HepG2 (cell line): Measurements from ENCODE around the gene PAK1IP1.

ENCODE experiments used
- ATF3 ChIP-seq: sonication (generic); formaldehyde crosslinking; IDR thresholded peaks from 2 replicates; pipeline ENCODE4 v1.4.0; 2020; ENCODE audit warnings: missing genetic modification reagents
- CREM ChIP-seq, 2 experiments: sonication (generic) in 1 of 2; formaldehyde crosslinking in 1 of 2; IDR thresholded peaks; 2 replicates each; pipeline versions ENCODE4 v1.4.0 to v1.6.1; 2016 to 2020; ENCODE audit warnings: antibody characterized with exemption in 1 of 2, mild to moderate bottlenecking in 1 of 2, missing genetic modification reagents in 1 of 2
- FOXO4 ChIP-seq: sonication (generic); formaldehyde crosslinking; conservative IDR thresholded peaks from 2 replicates; pipeline ENCODE4 v1.8.1; 2023; ENCODE audit warnings: missing genetic modification reagents
- MAFK ChIP-seq, 2 experiments: IDR thresholded peaks in 1 of 2; conservative IDR thresholded peaks in 1 of 2; 2 replicates each; pipeline ENCODE4 v1.6.1; 2011; ENCODE audit warnings: improper control_type of control experiment in 2 of 2, low read length in 2 of 2
- PAF1 ChIP-seq: IDR thresholded peaks from 2 replicates; pipeline ENCODE4 v1.6.1; 2016; ENCODE audit warnings: missing genetic modification reagents, missing compliant biosample characterization
- SIN3A ChIP-seq: IDR thresholded peaks from 2 replicates; pipeline ENCODE4 v1.6.1; 2011; ENCODE audit warnings: low read depth, mild to moderate bottlenecking, control low read depth, low read length, borderline replicate concordance
- TCF7 ChIP-seq: sonication (generic); IDR thresholded peaks from 2 replicates; pipeline ENCODE4 v1.6.1; 2016; ENCODE audit warnings: antibody characterized with exemption, low read depth
- ZNF274 ChIP-seq: sonication (generic); formaldehyde crosslinking; IDR thresholded peaks from 2 replicates; pipeline ENCODE4 v1.5.1; 2020; ENCODE audit warnings: mild to moderate bottlenecking, missing genetic modification reagents

DNA sequence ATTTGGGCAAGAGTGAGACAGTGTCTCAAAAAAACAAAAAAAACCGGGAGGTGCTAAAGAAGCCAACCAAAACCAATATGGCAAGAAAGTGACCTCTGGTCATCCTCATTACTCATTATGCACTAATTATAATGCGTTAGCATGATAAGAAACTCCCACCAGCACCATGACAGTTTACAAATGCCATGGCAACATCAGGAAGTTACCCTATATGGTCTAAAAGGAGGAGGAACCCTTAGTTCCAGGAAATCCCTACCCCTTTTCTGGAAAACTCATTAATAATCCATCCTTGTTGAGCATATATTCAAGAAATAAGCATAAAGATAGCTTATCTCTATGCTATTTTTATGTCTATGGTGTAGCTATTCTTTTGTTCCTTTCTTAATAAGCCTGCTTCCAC is 32.0 kb upstream of the PAK1IP1 start:
- TF ChIP-seq ZNF274 (CRISPR knock-in tag) (no peak), PAF1 (no peak), ATF3 (CRISPR knock-in tag) (no peak), FOXO4 (CRISPR knock-in tag) (no peak), TCF7 (no peak), SIN3A (no peak), MAFK (conservative IDR thresholded peaks at IDR 0.05 in 1 of 2, IDR thresholded peaks at IDR 0.05 in 1 of 2; ENCODE audit: low read length in 2 of 2) (no peak), CREM (IDR thresholded peaks at IDR 0.05) (no peak), CREM (CRISPR knock-in tag; IDR thresholded peaks at IDR 0.05) (no peak)
